HEK293 (cell line): Measurements from ENCODE around the gene OCIAD1.
"Not testable (repeated sequence)": the region's sequence is repeated elsewhere in the genome, so short reads cannot be mapped to it uniquely, and the experiment has no call there.

Source experiments
- CTCF ChIA-PET: fragments of 350-600 bp; formaldehyde crosslinking; extraction: SDS; loops from one replicate; lab custom pipeline; 2021; ENCODE audit warnings: antibody characterized with exemption; lab: Yijun Ruan, JAX
- POLR2A ChIA-PET: fragments of 300-600 bp; formaldehyde crosslinking; extraction: SDS; loops from one replicate; lab custom pipeline; 2020; ENCODE audit warnings: antibody characterized with exemption, inconsistent platforms; lab: Yijun Ruan, JAX
- H3K27ac ChIP-seq: fragments of 200-500 bp; sonication (Bioruptor generic); 2 replicates; pipeline ENCODE4 v1.5.1; 2014; ENCODE audit warnings: low read depth, low read length, control low read depth, inconsistent platforms; ENCODE audit errors: extremely low read depth
- H3K36me3 ChIP-seq, 2 experiments: fragments of 200-500 bp in 1 of 2; sonication (Bioruptor generic) in 1 of 2; 1 replicate in 1 of 2; 2 replicates in 1 of 2; pipeline ENCODE4 v1.5.1; 2014 to 2017; ENCODE audit warnings: inconsistent platforms in 2 of 2, low read length in 2 of 2; ENCODE audit not compliant: control insufficient read depth in 2 of 2, insufficient read depth in 1 of 2
- H3K4me1 ChIP-seq: fragments of 200-500 bp; sonication (Bioruptor generic); 2 replicates; pipeline ENCODE4 v1.5.1; 2014; ENCODE audit warnings: mild to moderate bottlenecking, low read length, inconsistent platforms; ENCODE audit not compliant: control insufficient read depth, insufficient read depth
- H3K4me3 ChIP-seq: 2 replicates; pipeline ENCODE4 v1.5.1; 2011; ENCODE audit warnings: low read depth, mild to moderate bottlenecking, control low read depth, low read length, moderate library complexity
- H3K9me3 ChIP-seq: fragments of 200-500 bp; sonication (Bioruptor generic); 2 replicates; pipeline ENCODE4 v1.5.1; 2014; ENCODE audit warnings: low read depth, low read length, inconsistent platforms; ENCODE audit not compliant: control insufficient read depth, insufficient read depth
- BCL11B ChIP-seq: fragments of 450-650 bp; formaldehyde crosslinking; IDR thresholded peaks from 2 replicates; pipeline ENCODE4 v1.5.1; 2016; ENCODE audit warnings: low read depth, missing biosample characterization, missing genetic modification characterization
- KLF9 ChIP-seq: fragments of 450-650 bp; formaldehyde crosslinking; IDR thresholded peaks from 2 replicates; pipeline ENCODE4 v1.5.1; 2016; ENCODE audit warnings: missing biosample characterization, missing genetic modification characterization, low read depth
- MEIS1 ChIP-seq: sonication (generic); formaldehyde crosslinking; IDR thresholded peaks from 2 replicates; pipeline ENCODE4 v1.8.1; 2022; ENCODE audit warnings: missing genetic modification reagents, mild to moderate bottlenecking, borderline replicate concordance
- SETDB1 ChIP-seq: IDR thresholded peaks from one replicate; pipeline ENCODE4 v1.6.1; 2017; ENCODE audit warnings: mild to moderate bottlenecking, low read length, moderate library complexity, mixed read lengths; ENCODE audit not compliant: insufficient read length
- WT1 ChIP-seq: fragments of 450-650 bp; formaldehyde crosslinking; IDR thresholded peaks from 2 replicates; pipeline ENCODE4 v1.5.1; 2016; ENCODE audit warnings: missing biosample characterization, missing genetic modification characterization
- ZBTB44 ChIP-seq: fragments of 450-650 bp; IDR thresholded peaks from 2 replicates; pipeline ENCODE4 v1.5.1; 2018; ENCODE audit warnings: missing biosample characterization, mild to moderate bottlenecking, missing genetic modification characterization
- ZFP69B ChIP-seq: fragments of 450-650 bp; formaldehyde crosslinking; IDR thresholded peaks from 2 replicates; pipeline ENCODE4 v1.5.1; 2016; ENCODE audit warnings: missing biosample characterization, missing genetic modification characterization
- ZNF114 ChIP-seq: fragments of 450-650 bp; formaldehyde crosslinking; IDR thresholded peaks from 2 replicates; pipeline ENCODE4 v1.5.0; 2017; ENCODE audit warnings: missing biosample characterization, missing genetic modification characterization
- ZNF146 ChIP-seq: fragments of 450-650 bp; formaldehyde crosslinking; IDR thresholded peaks from 2 replicates; pipeline ENCODE4 v1.5.1; 2016; ENCODE audit warnings: missing biosample characterization, missing genetic modification characterization
- ZNF155 ChIP-seq: fragments of 450-650 bp; formaldehyde crosslinking; IDR thresholded peaks from 2 replicates; pipeline ENCODE4 v1.5.1; 2016; ENCODE audit warnings: missing biosample characterization, missing genetic modification characterization
- ZNF175 ChIP-seq: fragments of 450-650 bp; formaldehyde crosslinking; IDR thresholded peaks from 2 replicates; pipeline ENCODE4 v1.5.1; 2016; ENCODE audit warnings: missing biosample characterization, missing genetic modification characterization
- ZNF19 ChIP-seq: fragments of 450-650 bp; formaldehyde crosslinking; IDR thresholded peaks from 2 replicates; pipeline ENCODE4; 2016; ENCODE audit warnings: missing biosample characterization, missing genetic modification characterization, low read depth
- ZNF2 ChIP-seq: fragments of 450-650 bp; formaldehyde crosslinking; IDR thresholded peaks from 2 replicates; pipeline ENCODE4 v1.5.1; 2016; ENCODE audit warnings: missing biosample characterization, missing genetic modification characterization
- ZNF488 ChIP-seq: fragments of 450-650 bp; formaldehyde crosslinking; IDR thresholded peaks from 2 replicates; pipeline ENCODE4 v1.5.1; 2016; ENCODE audit warnings: missing biosample characterization, missing genetic modification characterization
- ZNF580 ChIP-seq: fragments of 450-650 bp; formaldehyde crosslinking; IDR thresholded peaks from 2 replicates; pipeline ENCODE4 v1.5.1; 2016; ENCODE audit warnings: missing biosample characterization, missing genetic modification characterization
- ZNF621 ChIP-seq: fragments of 450-650 bp; formaldehyde crosslinking; IDR thresholded peaks from 2 replicates; pipeline ENCODE4 v1.5.1; 2017; ENCODE audit warnings: missing biosample characterization, missing genetic modification characterization
- ZNF768 ChIP-seq: fragments of 450-650 bp; formaldehyde crosslinking; IDR thresholded peaks from 2 replicates; pipeline ENCODE4 v1.5.1; 2018; ENCODE audit warnings: missing biosample characterization, mild to moderate bottlenecking, missing genetic modification characterization
- ZNF843 ChIP-seq: fragments of 450-650 bp; formaldehyde crosslinking; IDR thresholded peaks from 2 replicates; pipeline ENCODE4 v1.5.1; 2016; ENCODE audit warnings: missing biosample characterization, missing genetic modification characterization
- ZSCAN5A ChIP-seq: fragments of 450-650 bp; formaldehyde crosslinking; IDR thresholded peaks from 2 replicates; pipeline ENCODE4 v1.5.1; 2016; ENCODE audit warnings: missing biosample characterization, missing genetic modification characterization

The OCIAD1 gene

GRCh38 chr4:48799157-48799556, 31.7 kb upstream of the OCIAD1 start:
- POLR2A ChIA-PET, result no interaction called here
- CTCF ChIA-PET, result no interaction called here
- Histone ChIP-seq H3K4me3 (no peak overlapping the region), H3K27ac (no peak overlapping the region), H3K36me3 (no peaks in the 10 kb centered on the region), H3K4me1 (no peaks in the 10 kb centered on the region), H3K9me3 (no peaks in the 10 kb centered on the region)
- peak; percentile 76 for TF ChIP-seq WT1 (tag by site-specific recombination)
- no peak for TF ChIP-seq ZBTB44

GRCh38 chr4:48800155-48800554, 30.7 kb upstream of the OCIAD1 start:
- TF ChIP-seq ZNF146, result peak; percentile 74
- 0 out of 2 replicates have a peak, but pooled peaks have one; percentile 13 for TF ChIP-seq ZNF580 (tag by site-specific recombination)
- TF ChIP-seq, all 188 proteins: peak for 2; not testable (repeated sequence) for 186
- POLR2A ChIA-PET, H3K4me1 ChIP-seq, H3K36me3 ChIP-seq, H3K9me3 ChIP-seq, H3K27ac ChIP-seq, CTCF ChIA-PET, H3K4me3 ChIP-seq: not testable (repeated sequence)

- CTCF ChIA-PET, result no interaction called here
- Histone ChIP-seq H3K4me3 (no peak overlapping the region), H3K27ac (no peak overlapping the region)
Observed at GRCh38 chr4:48801016-48801715, 29.7 kb upstream of the OCIAD1 start.

More at GRCh38 chr4:48801016-48801715, 29.7 kb upstream of the OCIAD1 start:
- no peaks in the 10 kb centered on the region for H3K9me3 ChIP-seq
- H3K4me1 ChIP-seq, result no peaks in the 10 kb centered on the region
- POLR2A ChIA-PET, result no interaction called here
- H3K36me3 ChIP-seq, result no peaks in the 10 kb centered on the region
- TF ChIP-seq ZNF114 (tag by site-specific recombination) (no peak), ZNF175 (tag by site-specific recombination) (no peak), ZNF155 (no peak), ZNF488 (tag by site-specific recombination) (no peak), ZNF2 (tag by site-specific recombination) (no peak), BCL11B (tag by site-specific recombination) (no peak), MEIS1 (CRISPR knock-in tag) (no peak), KLF9 (no peak), ZNF768 (tag by site-specific recombination) (no peak), ZFP69B (tag by site-specific recombination) (no peak), ZNF843 (no peak), ZSCAN5A (tag by site-specific recombination) (no peak), ZNF19 (tag by site-specific recombination) (no peak), SETDB1 (no peak), ZNF621 (tag by site-specific recombination) (no peak)
